Fibroblast of pulmonary artery (primary cell): ENCODE measurements around the gene ZNF423.

Experiments used
- DNase-seq: peaks from one replicate; pipeline ENCODE4 v3.0.0-alpha.2; 2010; ENCODE audit warnings: low read depth
- H3K4me3 ChIP-seq: replicated peaks from 2 replicates; pipeline ENCODE4 v1.5.1; 2011; ENCODE audit warnings: low read depth, mild to moderate bottlenecking, control low read depth, low read length, moderate library complexity
- TF ChIP-seq, protein P1 (sequence below): IDR thresholded peaks from 2 replicates; pipeline ENCODE4 v1.5.1; 2011; ENCODE audit warnings: mild to moderate bottlenecking, control low read depth, low read length, inconsistent platforms; ENCODE audit errors: missing control alignments

Gene ZNF423

DNA sequence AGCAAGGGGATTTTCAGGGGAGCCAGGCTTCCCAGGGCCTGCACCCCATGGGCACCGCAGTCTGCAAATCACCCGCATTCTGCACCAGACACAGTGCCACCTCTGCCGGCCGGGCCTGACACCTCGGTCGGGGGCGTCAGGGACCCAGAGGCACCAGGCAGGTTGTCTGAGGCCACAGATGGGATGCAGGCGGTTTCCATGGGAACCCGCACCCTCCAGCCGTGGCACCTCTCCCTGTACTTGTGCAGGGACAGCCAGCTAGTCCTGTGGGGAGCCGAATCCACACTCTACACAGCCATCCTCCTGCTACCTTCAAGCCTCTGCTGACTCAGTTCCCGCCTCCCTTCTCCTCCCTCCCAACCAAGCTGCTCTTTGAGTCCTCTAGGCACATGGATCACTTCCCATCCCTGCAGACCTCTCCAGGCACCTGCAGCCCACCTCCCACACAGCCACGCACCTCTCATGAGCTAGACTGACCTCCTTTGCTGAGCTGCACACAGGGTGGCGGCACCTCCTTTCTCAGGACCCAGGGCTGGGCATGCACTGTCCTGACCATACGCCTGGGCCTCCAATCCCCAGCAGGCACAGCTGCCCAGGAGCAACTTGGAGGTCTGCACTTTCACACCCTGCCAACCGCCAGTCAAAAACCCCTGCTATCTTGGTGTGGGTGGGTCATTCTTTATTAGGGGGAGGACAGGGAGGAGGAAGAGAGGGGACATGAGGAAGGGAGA is 362.9 kb downstream of the ZNF423 start:
- DNase-seq, result no peak
- TF ChIP-seq, protein P1, sequence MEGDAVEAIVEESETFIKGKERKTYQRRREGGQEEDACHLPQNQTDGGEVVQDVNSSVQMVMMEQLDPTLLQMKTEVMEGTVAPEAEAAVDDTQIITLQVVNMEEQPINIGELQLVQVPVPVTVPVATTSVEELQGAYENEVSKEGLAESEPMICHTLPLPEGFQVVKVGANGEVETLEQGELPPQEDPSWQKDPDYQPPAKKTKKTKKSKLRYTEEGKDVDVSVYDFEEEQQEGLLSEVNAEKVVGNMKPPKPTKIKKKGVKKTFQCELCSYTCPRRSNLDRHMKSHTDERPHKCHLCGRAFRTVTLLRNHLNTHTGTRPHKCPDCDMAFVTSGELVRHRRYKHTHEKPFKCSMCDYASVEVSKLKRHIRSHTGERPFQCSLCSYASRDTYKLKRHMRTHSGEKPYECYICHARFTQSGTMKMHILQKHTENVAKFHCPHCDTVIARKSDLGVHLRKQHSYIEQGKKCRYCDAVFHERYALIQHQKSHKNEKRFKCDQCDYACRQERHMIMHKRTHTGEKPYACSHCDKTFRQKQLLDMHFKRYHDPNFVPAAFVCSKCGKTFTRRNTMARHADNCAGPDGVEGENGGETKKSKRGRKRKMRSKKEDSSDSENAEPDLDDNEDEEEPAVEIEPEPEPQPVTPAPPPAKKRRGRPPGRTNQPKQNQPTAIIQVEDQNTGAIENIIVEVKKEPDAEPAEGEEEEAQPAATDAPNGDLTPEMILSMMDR, result no peak
- no peak overlapping the region for H3K4me3 ChIP-seq

DNA sequence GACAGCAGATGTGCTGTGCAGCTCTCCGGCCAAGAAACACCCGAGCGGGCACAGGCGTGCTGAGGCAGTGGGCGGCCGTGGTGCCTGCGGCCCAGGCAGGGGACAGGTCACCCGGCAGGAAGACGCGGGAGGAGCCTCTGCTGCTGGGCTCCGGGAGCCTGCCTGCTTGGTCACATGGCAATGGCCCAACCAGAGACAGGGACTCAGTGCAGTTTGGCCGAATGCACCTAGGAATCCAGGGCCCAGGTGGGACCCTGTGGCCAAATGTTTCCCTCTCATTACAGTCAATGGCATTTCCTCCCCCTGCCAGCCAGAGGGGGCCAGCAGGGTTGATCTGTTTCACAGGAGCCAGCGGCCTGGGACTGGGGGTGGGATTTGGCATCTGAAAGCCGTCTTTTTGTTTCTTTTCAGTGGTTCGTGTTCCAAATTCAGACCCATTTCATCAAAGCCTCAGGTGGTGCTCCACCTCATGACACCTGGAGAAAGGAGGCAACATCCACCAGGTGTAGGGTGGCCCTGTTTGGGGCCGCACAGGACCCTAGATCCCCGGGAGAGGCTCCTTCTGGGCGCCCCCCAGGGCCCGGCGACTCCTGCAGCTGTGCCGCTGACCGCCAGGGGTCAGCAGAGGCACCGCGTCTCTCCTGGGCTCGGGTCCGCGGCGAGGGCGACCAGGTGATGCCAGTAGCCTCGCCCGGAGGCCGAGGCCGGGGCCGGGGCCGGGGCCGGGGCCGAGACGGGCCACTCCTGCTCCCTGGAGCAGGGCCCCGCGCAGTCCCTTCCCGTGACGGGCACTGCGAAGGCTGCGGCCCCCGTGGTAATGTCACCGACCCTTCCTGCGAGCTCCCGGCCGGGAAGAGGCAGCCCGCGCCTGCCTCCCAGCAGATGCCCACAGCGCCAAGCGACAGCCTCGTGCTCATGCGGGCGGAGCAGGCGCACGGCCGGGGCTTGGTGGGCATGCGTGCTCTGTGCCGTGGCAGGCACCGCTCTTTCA is 363.8 kb downstream of the ZNF423 start:
- H3K4me3 ChIP-seq, result peak overlapping the region; percentile 7
- TF ChIP-seq, protein P1, result peak; percentile 65
- DNase-seq, result peak; percentile 12

DNA sequence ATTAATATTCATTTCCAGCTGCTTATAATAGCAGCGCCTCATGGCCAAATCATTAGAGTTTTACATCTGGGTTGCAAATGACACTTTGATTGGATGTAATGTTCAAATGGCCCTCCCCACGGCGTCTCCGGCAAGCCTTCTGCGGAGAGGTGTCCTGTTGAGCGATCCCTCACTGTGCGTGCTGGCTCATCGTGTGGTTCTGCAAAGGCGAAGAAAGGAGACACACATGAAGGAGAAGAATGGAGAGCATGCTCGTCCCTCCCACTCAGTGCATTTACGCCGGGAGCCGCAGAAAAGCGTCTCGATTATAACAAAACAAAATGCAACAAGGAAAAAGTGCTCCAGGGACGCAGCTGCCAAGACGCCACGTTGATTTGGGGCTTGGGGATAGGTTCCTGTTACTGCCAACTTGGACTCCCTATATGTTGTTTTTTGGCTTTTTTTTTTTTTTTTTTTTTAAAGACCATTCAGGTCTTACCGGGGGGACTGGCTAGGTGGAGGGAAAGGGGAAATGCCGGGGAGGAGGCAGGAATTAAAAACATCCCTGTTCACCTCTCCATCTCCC is 364.7 kb downstream of the ZNF423 start:
- no peak overlapping the region for H3K4me3 ChIP-seq
- no peak for DNase-seq
- TF ChIP-seq, protein P1, result no peak

DNA sequence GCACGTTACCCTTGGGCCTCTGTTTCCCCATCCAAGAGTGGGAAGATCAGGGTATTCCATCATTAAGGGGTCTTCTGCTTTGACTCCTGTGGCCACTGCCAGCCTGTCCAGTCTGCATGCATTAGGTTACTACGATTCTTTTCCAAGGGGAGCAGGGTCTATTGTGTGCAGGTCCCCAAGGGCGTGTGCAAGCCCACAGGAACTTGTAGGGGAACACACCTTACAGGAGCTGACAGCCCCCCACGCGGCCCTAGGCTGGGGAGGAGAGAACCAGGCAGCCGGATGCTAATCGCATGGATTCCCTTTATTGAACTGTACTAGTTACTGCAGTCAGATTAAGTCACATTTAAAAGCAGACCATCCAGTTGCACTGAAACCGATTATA is 365.6 kb downstream of the ZNF423 start:
- no peak overlapping the region for H3K4me3 ChIP-seq
- TF ChIP-seq, protein P1, result no peak
- DNase-seq, result no peak

DNA sequence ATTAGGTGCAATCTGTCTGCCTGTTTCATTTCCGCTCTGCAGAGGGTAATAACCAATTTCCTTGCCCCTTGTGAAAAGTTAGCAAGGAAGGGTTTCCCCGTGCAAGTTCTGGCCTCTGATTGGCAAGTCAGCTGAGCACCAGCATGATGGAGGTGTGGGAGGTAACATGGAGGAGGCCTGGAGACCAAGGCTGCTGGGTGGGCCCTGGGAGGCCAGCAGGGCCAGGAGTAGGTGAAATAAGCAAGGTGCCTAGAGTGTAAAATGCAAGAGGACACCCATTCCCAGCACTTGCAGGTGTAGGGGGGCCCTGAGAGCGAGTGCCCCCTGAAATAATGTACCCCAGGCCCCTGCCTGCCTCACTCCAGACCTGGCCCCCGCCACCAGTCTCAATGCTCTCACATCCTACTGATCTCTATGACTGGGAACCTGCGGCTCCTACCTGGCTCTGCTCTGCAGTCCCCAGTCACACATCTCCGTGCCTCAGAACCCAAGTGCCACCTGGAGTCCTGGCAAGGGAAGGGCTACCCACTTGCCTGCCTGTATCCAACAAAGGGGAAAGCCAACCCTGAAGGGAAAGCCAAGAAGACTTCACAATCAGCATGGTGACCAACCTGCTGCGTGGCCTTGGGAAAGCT is 366.1 kb downstream of the ZNF423 start:
- TF ChIP-seq, protein P1, result no peak
- no peak for DNase-seq
- H3K4me3 ChIP-seq, result no peak overlapping the region

DNA sequence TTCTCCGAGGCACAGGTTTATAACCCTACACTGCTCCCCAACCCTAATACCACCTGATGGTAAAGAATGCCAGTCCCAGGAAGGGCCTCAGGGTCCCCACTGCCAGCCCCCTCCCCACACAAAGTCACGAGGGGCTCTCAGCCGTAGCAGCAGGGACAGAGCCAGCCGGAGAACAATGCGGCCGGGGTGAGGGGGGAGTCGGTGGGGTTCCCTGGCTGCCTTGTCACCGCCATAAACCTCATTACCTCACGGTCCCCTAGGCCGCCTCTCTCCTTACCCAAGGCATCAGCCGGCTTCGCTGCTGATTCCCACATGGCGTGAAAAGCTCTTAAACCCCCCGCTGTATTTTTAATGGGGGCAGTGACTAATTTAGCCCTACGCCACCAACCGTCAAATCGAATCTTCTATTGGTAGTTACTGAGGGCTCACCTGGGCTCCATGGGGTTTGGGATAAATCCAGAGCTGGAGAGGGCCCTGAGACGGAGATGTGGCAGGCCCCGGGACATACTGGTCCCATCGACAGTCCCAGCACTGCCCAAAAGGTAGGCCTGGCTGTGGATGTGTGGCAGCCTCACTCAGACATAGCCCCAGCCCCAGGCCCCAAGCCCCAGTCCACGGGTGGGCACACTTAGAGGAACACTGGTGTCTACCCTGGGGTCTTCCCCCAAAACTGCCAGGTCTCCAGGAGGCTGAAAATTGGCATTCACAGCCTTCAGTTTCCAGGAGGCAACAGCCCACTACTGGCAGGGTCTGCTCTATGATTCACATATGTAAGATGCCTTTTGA is 367.0 kb downstream of the ZNF423 start:
- no peak overlapping the region for H3K4me3 ChIP-seq
- no peak for DNase-seq
- TF ChIP-seq, protein P1, result no peak
